T-helper 2 cell treated with Interferon-gamma antibody and Interleukin-4, amounts not matched to agents 100 ng/mL and 5 ng/mL, for 36 hours (primary cell): Measurements from ENCODE around the gene KRT34. TPM values are rescaled to one million over a fixed set of nuclear protein-coding genes. Genes with fewer than 3 reads are reported as not detected.
"Not testable (repeated sequence)": the region's sequence is repeated elsewhere in the genome, so short reads cannot be mapped to it uniquely, and the experiment has no call there.

Experiments
- intact Hi-C: fragments of 100-400 bp; cut with micrococcal nuclease; formaldehyde crosslinking; loops from one replicate; pipeline ENCODE4 v1.15.1; 2023
- total RNA-seq: library from RNA; stranded (reverse); gene quantifications from 2 replicates; pipeline ENCODE4 v1.2.3, GENCODE V29; 2022

The KRT34 gene
- total RNA-seq, 1 donor from 2014 or later, result not detected

- intact Hi-C loops, result no loop called here
These were observed 22.0 kb upstream of the KRT34 start for GRCh38 chr17:41404024-41404671.

- intact Hi-C loops, result no loop called here
These were observed 21.4 kb upstream of the KRT34 start for GRCh38 chr17:41403404-41404023.

- intact Hi-C loops, result no loop called here
These were observed 20.1 kb upstream of the KRT34 start for GRCh38 chr17:41402161-41402560.

GRCh38 chr17:41396996-41397660 is 15.0 kb upstream of the KRT34 start, which contains the start of gene KRT31:
Gene KRT31, minus strand, starts transcription at chr17:41397608. Its CDS starts 69 bp downstream, at chr17:41397539.
- intact Hi-C loops, result no loop called here

- intact Hi-C loops, result no loop called here
These were observed 14.2 kb upstream of the KRT34 start for GRCh38 chr17:41396340-41396739.

GRCh38 chr17:41395611-41396010 is 13.5 kb upstream of the KRT34 start:
- intact Hi-C loops, result no loop called here

- intact Hi-C loops, result not testable (repeated sequence)
These were observed 12.9 kb upstream of the KRT34 start for GRCh38 chr17:41395044-41395443.

GRCh38 chr17:41394254-41394996 is 12.3 kb upstream of the KRT34 start:
- intact Hi-C loops, result no loop called here

- intact Hi-C loops, result no loop called here
These were observed 11.7 kb upstream of the KRT34 start for GRCh38 chr17:41393826-41394225.

GRCh38 chr17:41393294-41393693 is 11.2 kb upstream of the KRT34 start:
- intact Hi-C loops, result no loop called here

- intact Hi-C loops, result no loop called here
These were observed 10.2 kb upstream of the KRT34 start for GRCh38 chr17:41392278-41392677.

GRCh38 chr17:41391535-41391934 is 9.4 kb upstream of the KRT34 start:
- intact Hi-C loops, result no loop called here

GRCh38 chr17:41390411-41390938 is 8.4 kb upstream of the KRT34 start:
- intact Hi-C loops, result no loop called here

GRCh38 chr17:41387670-41388069 is 5.6 kb upstream of the KRT34 start:
- intact Hi-C loops, result no loop called here

- intact Hi-C loops, result no loop called here
These were observed 4.1 kb upstream of the KRT34 start for GRCh38 chr17:41386227-41386626.

GRCh38 chr17:41383690-41384089 is 1.6 kb upstream of the KRT34 start:
- intact Hi-C loops, result no loop called here

- intact Hi-C loops, result no loop called here
These were observed 288 bp upstream of the KRT34 start for GRCh38 chr17:41382394-41382793.

GRCh38 chr17:41380091-41380490 is 2.0 kb downstream of the KRT34 start:
- intact Hi-C loops, result not testable (repeated sequence)

GRCh38 chr17:41377546-41377945 is 4.6 kb downstream of the KRT34 start:
- intact Hi-C loops, result no loop called here

GRCh38 chr17:41369713-41370112 is 12.4 kb downstream of the KRT34 start, which contains the start of gene KRT33B:
Gene KRT33B, minus strand, starts transcription at chr17:41369813. Its CDS starts 63 bp downstream, at chr17:41369750.
- intact Hi-C loops, result no loop called here

GRCh38 chr17:41369023-41369422 is 13.1 kb downstream of the KRT34 start:
- intact Hi-C loops, result no loop called here
